NOMO-1 treated with DMSO at 0.1 percent for 48 hours (cell line): ENCODE results near the gene KLF13.
A peak's percentile ranks its signal among the peaks of the same experiment; 100 is the strongest.

Experiments
- DNase-seq: peaks from one replicate; lab custom pipeline; 2025; ENCODE audit not compliant: unreplicated experiment; lab: John Stamatoyannopoulos, UW

Gene KLF13

GRCh38 chr15:31314380-31314779, 12.3 kb upstream of the KLF13 start:
- DNase-seq = no peak

- no peak for DNase-seq
These were observed 10.4 kb upstream of the KLF13 start for GRCh38 chr15:31316135-31316795.

DNA sequence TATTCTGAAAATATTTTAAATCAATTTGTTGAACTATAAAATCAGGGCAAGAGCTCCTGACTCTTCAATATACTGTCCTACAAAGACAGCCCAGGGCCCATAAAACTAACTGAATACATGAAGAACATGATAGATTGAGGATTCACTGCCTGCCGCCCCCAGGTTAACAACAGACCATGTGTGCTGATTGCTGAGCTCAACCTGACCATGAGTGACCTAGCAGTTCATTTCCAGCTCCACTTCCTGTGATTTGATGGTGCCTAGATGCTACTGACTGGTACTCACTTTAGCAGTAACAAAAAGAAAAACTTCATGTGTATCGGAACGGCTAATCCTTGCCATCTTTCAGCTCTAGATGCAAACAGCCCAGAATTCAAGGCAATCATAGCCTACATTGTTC, 9.6 kb upstream of the KLF13 start:
- no peak for DNase-seq

DNA sequence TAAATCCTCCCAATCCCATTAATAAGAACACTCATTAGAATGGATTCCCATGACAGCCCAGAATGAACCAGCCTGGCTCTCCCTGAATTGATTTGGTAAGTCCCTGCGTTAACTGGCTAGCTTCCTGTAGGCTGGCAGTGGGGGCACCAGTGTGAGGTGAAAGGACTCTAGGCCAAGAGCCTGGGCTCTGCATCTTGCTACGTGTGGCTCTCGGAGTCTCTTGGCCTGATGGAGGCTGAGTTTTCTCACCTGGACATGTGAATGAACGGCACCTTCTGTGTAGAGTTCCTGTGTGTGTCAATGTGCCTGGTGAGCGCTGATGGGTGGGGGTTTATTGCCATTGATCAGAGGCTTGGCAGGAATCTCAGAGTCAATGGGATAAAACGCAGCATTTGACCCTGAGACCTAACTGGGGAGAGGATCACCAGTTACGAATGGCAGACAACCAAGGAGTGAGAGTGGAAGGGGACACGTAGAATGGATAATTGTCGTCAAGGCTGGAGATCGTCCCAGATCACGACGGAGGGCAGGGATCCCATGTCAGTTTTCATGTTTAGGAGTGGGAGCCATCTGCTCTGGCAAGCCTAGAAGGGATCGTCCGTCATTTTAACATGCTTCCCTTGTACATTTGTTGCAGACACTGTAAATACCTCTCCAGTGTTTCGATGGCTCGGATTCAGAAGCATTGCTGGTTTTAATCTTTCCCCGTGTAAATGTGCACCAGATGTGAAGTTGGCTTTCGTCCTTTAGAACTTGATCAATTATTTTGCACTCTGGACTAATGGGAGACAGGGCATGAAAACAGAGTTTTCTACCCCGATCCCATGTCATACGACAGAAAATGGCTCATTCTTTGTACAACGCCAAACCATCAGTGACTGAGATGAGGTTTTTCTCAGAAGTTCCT, 9.0 kb upstream of the KLF13 start:
- no peak for DNase-seq

GRCh38 chr15:31318429-31318828, 8.2 kb upstream of the KLF13 start:
- no peak for DNase-seq

- peak; percentile 3 for DNase-seq
These were observed 6.6 kb upstream of the KLF13 start for GRCh38 chr15:31320022-31320421.

DNA sequence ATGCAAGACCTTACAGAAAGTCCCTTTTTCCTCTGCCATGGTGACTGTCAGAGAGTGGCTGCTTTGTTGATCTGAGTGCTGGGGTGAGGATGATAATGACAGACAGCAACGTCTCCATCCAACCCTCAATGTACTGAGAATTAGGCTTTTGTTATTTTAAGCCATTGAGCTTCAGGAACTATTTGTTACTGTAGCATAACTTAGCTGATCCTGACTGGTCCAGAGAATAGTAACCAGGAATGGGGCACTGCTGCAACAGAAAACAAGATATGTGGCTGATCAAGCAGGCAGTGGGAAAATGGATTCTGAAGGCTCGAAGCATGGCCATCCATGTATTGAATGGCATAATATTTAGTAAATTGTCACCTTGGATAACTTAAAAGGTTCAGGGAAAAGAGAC, 5.2 kb upstream of the KLF13 start:
- no peak for DNase-seq

GRCh38 chr15:31322504-31322903, 4.1 kb upstream of the KLF13 start:
- DNase-seq = no peak

- DNase-seq = no peak
These were observed 3.0 kb upstream of the KLF13 start for GRCh38 chr15:31323627-31324026.

DNA sequence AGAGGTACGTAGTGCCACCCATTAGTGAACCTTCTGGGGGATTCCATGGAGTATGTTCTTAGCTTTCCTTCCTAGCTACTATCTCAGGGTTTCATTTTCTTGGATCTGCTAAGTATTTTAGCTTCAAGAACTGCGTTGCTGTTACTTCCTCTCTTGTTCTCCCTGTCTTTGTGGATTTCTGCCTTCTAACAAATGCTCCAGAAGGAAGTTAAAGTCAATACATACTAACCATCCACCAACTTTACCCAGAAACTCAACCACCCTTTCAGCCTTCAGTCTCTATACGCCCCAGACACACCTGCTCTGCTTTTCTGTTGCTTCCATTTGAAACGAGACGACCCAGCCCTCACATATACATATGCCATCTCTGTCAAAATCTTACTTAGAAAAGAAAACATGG, 2.4 kb upstream of the KLF13 start:
- peak; percentile 44 for DNase-seq

DNA sequence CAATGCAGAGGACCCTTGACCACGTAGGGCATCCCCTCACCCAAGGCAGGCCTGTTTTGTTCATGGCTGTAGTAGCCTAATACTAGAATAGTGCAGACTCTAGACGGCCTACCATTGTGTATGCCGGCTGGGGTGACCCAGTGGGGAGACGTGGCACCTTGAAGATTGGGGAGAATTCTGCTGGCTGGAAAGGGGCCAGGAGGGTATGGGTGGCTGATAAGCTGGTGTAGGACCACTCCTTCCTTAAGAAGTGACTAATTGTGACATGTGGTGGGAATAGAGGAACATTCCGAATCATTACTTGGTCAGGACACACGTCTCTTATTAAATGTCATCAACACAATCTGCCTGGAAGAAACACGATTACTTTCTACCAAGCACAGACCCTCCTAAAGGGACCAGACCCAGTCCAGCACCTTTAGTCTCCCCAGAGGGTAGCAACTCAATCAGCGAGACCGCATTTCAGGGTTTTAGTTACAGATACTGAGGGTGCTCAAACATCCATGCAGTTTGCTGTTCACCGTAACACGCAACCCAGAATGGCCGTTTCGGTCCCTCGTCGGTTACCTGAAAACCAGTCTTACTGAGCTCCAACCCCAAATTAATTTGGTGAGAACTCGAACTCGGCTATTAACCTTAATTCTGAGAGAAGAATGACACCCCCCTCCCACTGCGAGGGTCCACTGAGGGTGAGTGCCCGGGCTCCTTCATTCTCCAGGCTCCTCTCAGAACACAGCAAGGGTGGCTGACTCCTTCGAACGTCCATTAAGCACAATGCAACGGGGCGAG, 1.6 kb upstream of the KLF13 start:
- peak; percentile 20 for DNase-seq

GRCh38 chr15:31325595-31326155, 960 bp upstream of the KLF13 start:
- peak; percentile 46 for DNase-seq

DNA sequence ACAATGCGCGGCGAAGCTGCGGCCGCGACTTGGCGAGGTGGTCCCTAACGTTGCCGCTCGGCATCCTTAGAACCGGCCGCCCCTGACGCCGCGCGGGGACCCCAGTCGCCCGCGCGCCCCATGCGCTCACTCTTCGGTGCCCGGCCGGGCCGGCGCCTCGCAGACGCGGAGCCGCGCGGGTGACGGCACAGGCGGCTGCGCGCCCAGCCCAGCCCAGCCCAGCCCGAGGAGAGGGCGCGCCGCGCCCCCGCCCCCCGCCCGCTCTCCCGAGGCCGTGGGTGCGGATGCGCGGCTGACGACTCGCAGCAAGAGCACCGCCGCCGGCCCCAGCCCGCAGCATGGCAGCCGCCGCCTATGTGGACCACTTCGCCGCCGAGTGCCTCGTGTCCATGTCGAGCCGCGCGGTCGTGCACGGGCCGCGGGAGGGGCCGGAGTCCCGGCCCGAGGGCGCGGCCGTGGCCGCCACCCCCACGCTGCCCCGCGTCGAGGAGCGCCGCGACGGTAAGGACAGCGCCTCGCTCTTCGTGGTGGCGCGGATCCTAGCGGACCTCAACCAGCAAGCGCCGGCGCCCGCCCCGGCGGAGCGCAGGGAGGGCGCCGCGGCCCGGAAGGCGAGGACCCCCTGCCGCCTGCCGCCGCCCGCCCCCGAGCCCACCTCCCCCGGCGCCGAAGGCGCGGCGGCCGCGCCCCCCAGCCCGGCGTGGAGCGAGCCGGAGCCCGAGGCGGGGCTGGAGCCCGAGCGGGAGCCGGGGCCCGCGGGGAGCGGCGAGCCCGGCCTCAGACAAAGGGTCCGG, 437 bp downstream of the KLF13 start:
- DNase-seq = no peak

- peak; percentile 58 for DNase-seq
These were observed 1.2 kb downstream of the KLF13 start for GRCh38 chr15:31327669-31328427.

DNA sequence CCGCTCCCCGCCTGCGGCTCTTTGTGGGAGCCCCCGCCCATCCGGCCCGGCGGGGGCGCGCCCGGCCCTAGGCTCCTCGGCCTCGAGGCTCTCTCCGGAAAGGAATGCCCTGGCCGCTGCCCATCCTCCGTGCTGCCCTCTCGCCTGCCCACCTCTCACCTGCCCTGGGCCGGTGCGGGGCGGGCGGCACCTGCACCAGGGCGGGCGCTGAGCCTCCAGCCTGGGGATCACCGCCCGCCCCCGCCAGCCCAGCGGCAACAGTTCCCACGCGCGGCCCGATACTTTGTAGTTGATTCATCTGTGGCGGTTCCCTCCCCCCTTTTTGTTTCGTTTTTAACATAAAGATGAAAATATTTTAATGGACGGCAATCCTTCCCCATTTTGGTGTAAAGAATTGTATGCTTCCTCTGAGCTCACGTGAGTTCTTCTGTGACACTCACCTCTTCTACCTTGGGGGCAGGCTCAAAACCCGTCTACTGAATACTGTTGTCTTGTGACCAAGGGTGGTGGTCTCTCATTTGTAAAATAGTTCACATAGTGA, 1.9 kb downstream of the KLF13 start:
- peak; percentile 58 for DNase-seq

DNA sequence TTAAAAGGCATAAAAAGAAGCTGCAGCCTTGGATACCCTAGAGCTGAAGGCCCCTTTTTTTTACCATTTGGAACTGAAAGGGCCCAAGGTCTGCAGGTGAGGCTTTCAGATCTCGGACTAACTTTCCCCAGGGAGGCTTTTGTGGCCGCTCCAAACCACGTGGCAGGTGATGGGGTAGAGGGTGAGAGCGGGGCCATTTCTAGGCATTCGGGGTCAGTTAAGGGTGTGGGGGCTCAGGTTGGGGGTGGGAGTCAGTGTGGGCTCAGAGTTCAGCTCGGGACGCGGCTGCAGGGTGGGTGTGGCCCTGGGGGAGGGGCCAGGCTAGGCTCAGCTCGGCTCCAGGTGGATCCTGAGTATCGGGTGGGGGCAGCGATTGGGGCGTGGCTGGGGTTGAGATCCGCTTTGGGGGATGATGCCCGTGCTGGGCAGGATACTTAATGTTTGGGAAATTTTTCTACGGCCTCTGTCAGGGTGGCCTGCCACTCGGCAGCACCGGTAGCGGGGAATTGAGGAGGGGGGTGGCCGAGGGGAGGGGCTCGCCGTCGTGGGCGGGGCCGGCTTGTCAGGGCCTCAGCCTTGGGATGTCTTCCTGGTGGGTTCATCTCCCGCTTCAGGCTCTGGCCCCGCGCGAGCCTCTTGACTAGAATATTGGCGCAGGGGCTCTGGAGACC, 2.5 kb downstream of the KLF13 start:
- DNase-seq = no peak

GRCh38 chr15:31329640-31330010, 3.0 kb downstream of the KLF13 start:
- no peak for DNase-seq

DNA sequence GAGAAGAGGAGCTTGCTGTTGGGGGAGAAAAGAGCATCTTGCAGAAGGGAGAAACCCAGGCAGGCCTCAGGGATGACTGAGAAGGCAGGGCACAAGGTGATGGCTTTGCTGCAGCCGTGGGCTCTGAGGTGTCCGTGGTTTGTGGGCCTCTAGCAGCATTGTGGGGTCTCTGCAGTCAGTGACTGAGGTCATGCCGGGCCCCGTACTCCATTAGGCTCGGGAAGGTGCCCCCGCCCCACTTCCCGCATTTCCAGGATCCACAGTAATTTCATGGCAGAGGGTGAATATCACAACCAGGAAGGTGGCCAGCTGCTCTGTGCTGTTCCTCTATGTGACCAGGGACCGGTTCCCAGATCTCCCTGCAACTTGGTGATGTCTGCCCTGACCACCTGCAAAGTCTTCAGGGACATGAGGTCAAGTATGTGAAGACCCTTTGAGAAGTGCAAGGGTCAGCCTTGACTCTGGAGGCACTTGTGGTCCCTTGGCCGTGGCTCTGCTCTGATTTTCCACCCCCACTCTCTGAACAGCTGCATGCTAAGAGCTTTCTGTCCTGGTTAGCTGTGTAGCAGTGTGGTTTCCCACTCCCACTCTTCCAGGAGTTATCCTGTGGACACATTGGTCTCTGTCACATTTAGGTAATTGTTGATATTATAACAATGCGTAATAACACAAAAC, 3.6 kb downstream of the KLF13 start:
- no peak for DNase-seq
